Measurements from ENCODE around the gene SEMA4C. TPM values are rescaled to one million over a fixed set of nuclear protein-coding genes. Genes with fewer than 3 reads are reported as not detected.

SEMA4C gene
- total RNA-seq, 4 donors from 2014 or later: 54.4 to 82.7 (median 75.4) TPM

- Histone ChIP-seq H3K27ac (replicated peaks in 1 of 4) (no peak overlapping the region), H3K4me1 (peaks cover 20 to 30% (median 26%) of the 10 kb centered on the region in 4 donors), H3K9me3 (no peaks in the 10 kb centered on the region), H3K4me3 (no peak overlapping the region), H3K27me3 (no peaks in the 10 kb centered on the region), H3K36me3 (peaks cover 4 to 70% (median 46%) of the 10 kb centered on the region in 4 donors)
- TF ChIP-seq POLR2A (IDR thresholded peaks at IDR 0.05; ENCODE audit: low read depth) (no peak), POLR2AphosphoS5 (IDR thresholded peaks at IDR 0.05) (no peak), EP300 (IDR thresholded peaks at IDR 0.05) (no peak), CTCF (IDR thresholded peaks at IDR 0.05) (no peak)
- 90% methylated on average over 5 of the region's 9 CpGs for WGBS
- no peak for DNase-seq (ENCODE audit: extremely low spot score)
- intact Hi-C loops (cut with DNase I): no loop called here
These were observed 32.3 kb downstream of the SEMA4C start for GRCh38 chr2:96837575-96837974.

- intact Hi-C loops (cut with DNase I): no loop called here
These were observed 34.0 kb downstream of the SEMA4C start for GRCh38 chr2:96835830-96836229.

GRCh38 chr2:96832754-96833507, 36.9 kb downstream of the SEMA4C start:
- WGBS: 63% methylated on average over 15 of the region's 18 CpGs
- intact Hi-C loops (cut with DNase I): no loop called here
- Histone ChIP-seq H3K4me1 (peaks cover 17 to 27% (median 26%) of the 10 kb centered on the region in 4 donors), H3K27ac (replicated peaks in 1 of 4) (peak overlapping the region; percentile 37 to 58 (median 54)), H3K9me3 (no peaks in the 10 kb centered on the region), H3K4me3 (no peak overlapping the region), H3K27me3 (no peaks in the 10 kb centered on the region), H3K36me3 (peaks cover 32 to 85% (median 67%) of the 10 kb centered on the region in 4 donors)
- no peak for DNase-seq (ENCODE audit: extremely low spot score)
- TF ChIP-seq POLR2AphosphoS5 (IDR thresholded peaks at IDR 0.05) (peak in 1 of 2 donors; percentile 35), EP300 (IDR thresholded peaks at IDR 0.05) (no peak), POLR2A (IDR thresholded peaks at IDR 0.05; ENCODE audit: low read depth) (no peak)

More at GRCh38 chr2:96835830-96836229, 34.0 kb downstream of the SEMA4C start:
- DNase-seq (ENCODE audit: extremely low spot score): no peak
- 88% methylated on average over 4 of the region's 4 CpGs for WGBS
- no peak for TF ChIP-seq POLR2A (IDR thresholded peaks at IDR 0.05; ENCODE audit: low read depth)
- no peak for TF ChIP-seq POLR2AphosphoS5 (IDR thresholded peaks at IDR 0.05)
- TF ChIP-seq EP300 (IDR thresholded peaks at IDR 0.05): no peak
- TF ChIP-seq CTCF (IDR thresholded peaks at IDR 0.05): no peak
- Histone ChIP-seq H3K27ac (replicated peaks in 1 of 4) (no peak overlapping the region), H3K9me3 (no peaks in the 10 kb centered on the region), H3K27me3 (no peaks in the 10 kb centered on the region), H3K4me3 (no peak overlapping the region), H3K36me3 (peaks cover 4 to 84% (median 61%) of the 10 kb centered on the region in 4 donors), H3K4me1 (peaks cover 17 to 38% (median 35%) of the 10 kb centered on the region in 4 donors)

- Histone ChIP-seq H3K27me3 (no peaks in the 10 kb centered on the region), H3K27ac (replicated peaks in 1 of 4) (peak overlapping the region; percentile 37 to 58 (median 54)), H3K4me1 (peaks cover 17 to 27% (median 26%) of the 10 kb centered on the region in 4 donors), H3K4me3 (no peak overlapping the region), H3K9me3 (no peaks in the 10 kb centered on the region), H3K36me3 (peaks cover 38 to 85% (median 70%) of the 10 kb centered on the region in 4 donors)
- no peak for TF ChIP-seq CTCF (IDR thresholded peaks at IDR 0.05)
- TF ChIP-seq POLR2A (IDR thresholded peaks at IDR 0.05; ENCODE audit: low read depth): no peak
- no peak for TF ChIP-seq POLR2AphosphoS5 (IDR thresholded peaks at IDR 0.05)
- no peak for TF ChIP-seq EP300 (IDR thresholded peaks at IDR 0.05)
- DNase-seq (ENCODE audit: extremely low spot score): no peak
- intact Hi-C loops (cut with DNase I): no loop called here
- 69% methylated on average over 10 of the region's 11 CpGs for WGBS
These were observed 37.5 kb downstream of the SEMA4C start for GRCh38 chr2:96832408-96832753.

GRCh38 chr2:96831679-96832078, 38.2 kb downstream of the SEMA4C start:
- peaks cover 17 to 27% (median 26%) of the 10 kb centered on the region in 4 donors for H3K4me1 ChIP-seq
- no peak overlapping the region for H3K4me3 ChIP-seq
- H3K27me3 ChIP-seq: no peaks in the 10 kb centered on the region
- TF ChIP-seq CTCF (IDR thresholded peaks at IDR 0.05) (no peak), POLR2A (IDR thresholded peaks at IDR 0.05; ENCODE audit: low read depth) (no peak), POLR2AphosphoS5 (IDR thresholded peaks at IDR 0.05) (no peak), EP300 (IDR thresholded peaks at IDR 0.05) (no peak)
- DNase-seq (ENCODE audit: extremely low spot score): no peak
- peak overlapping the region in 3 of 4 donors; percentile 29 to 58 (median 57) for H3K27ac ChIP-seq (replicated peaks in 1 of 4)
- H3K36me3 ChIP-seq: peaks cover 42 to 85% (median 77%) of the 10 kb centered on the region in 4 donors
- WGBS: 72% methylated on average over 10 of the region's 10 CpGs
- no peaks in the 10 kb centered on the region for H3K9me3 ChIP-seq
- intact Hi-C loops (cut with DNase I): no loop called here
